ENCODE data around the gene COL6A5. TPM values are rescaled to one million over a fixed set of nuclear protein-coding genes. Genes with fewer than 3 reads are reported as not detected.

Gene COL6A5
- total RNA-seq, 4 donors from 2014 or later, result 0.11 TPM; not detected in 3

DNA sequence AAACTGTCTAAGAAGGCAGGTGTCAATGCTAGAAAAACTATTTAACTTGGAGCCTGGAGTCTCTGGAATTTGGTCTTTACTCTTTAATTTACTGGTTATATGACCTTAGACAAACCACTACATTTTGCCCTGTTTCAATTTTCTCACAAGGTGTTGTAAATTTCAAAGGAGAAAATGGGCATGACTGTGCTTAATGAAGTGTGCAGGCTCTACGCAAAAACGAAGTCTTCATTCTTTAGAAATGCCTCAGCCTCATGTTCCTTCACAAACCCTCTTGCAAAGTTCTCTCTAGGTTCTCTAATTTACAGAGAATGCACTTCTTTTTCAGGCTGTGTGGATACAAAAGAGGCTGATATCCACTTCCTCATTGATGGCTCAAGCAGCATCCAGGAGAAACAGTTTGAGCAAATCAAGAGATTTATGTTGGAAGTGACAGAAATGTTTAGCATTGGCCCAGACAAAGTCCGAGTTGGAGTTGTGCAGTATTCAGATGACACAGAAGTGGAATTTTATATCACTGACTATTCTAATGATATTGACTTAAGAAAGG, 39.1 kb downstream of the COL6A5 start:
- Histone ChIP-seq H3K36me3 (no peaks in the 10 kb centered on the region), H3K27me3 (no peaks in the 10 kb centered on the region), H3K27ac (no peak overlapping the region), H3K9me3 (no peaks in the 10 kb centered on the region), H3K4me1 (no peaks in the 10 kb centered on the region), H3K4me3 (replicated peaks in 1 of 3) (no peak overlapping the region)
- intact Hi-C loops (cut with DNase I), result no loop called here
- no peak for TF ChIP-seq POLR2A (IDR thresholded peaks at IDR 0.05)
- TF ChIP-seq, protein P1, sequence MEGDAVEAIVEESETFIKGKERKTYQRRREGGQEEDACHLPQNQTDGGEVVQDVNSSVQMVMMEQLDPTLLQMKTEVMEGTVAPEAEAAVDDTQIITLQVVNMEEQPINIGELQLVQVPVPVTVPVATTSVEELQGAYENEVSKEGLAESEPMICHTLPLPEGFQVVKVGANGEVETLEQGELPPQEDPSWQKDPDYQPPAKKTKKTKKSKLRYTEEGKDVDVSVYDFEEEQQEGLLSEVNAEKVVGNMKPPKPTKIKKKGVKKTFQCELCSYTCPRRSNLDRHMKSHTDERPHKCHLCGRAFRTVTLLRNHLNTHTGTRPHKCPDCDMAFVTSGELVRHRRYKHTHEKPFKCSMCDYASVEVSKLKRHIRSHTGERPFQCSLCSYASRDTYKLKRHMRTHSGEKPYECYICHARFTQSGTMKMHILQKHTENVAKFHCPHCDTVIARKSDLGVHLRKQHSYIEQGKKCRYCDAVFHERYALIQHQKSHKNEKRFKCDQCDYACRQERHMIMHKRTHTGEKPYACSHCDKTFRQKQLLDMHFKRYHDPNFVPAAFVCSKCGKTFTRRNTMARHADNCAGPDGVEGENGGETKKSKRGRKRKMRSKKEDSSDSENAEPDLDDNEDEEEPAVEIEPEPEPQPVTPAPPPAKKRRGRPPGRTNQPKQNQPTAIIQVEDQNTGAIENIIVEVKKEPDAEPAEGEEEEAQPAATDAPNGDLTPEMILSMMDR (IDR thresholded peaks at IDR 0.05), result no peak
- no peak for DNase-seq
- WGBS, 2 donors, result 32 to 58% methylated on average over 3 of the region's 3 CpGs

DNA sequence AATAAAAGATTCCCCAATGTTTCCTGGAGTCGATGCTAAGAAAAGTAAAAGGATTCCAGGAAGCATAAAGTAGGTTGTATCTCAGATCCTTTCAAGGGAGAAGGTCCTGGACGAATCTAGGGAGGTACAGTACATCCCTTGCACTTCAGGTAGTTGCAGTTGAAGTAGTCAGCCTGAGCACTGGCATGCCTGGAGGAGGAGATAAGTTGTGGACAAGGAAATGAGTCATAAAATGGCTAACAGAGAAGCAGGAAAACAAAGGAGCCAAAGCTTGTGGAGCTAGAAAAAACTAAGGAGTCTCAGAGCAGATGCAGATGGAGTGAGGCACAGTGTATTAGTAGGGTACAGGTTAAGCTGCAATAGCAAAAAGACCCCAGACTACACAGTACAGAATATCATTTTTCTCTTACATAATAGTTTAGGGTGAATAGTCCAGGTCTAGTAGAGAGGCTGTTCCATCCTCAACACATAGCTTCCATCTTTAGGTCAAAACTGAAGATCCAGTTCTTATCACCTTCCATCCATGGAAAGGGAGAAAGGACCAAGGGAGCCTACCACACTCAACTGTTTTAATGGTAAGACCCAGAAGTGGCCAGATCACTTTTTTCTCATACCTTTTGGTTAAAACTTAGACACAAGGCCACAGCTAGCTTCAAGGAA, 41.3 kb downstream of the COL6A5 start:
- H3K4me1 ChIP-seq, result no peaks in the 10 kb centered on the region
- H3K27ac ChIP-seq, result no peak overlapping the region
- H3K9me3 ChIP-seq, result no peaks in the 10 kb centered on the region
- no peak overlapping the region for H3K4me3 ChIP-seq (replicated peaks in 1 of 3)
- intact Hi-C loops (cut with DNase I), result no loop called here
- WGBS, 2 donors, result 70 to 72% methylated on average over 2 of the region's 2 CpGs
- no peak for TF ChIP-seq POLR2A (IDR thresholded peaks at IDR 0.05)
- TF ChIP-seq, protein P1 (IDR thresholded peaks at IDR 0.05), result no peak
- no peak for DNase-seq
- H3K36me3 ChIP-seq, result no peaks in the 10 kb centered on the region
- no peaks in the 10 kb centered on the region for H3K27me3 ChIP-seq

DNA sequence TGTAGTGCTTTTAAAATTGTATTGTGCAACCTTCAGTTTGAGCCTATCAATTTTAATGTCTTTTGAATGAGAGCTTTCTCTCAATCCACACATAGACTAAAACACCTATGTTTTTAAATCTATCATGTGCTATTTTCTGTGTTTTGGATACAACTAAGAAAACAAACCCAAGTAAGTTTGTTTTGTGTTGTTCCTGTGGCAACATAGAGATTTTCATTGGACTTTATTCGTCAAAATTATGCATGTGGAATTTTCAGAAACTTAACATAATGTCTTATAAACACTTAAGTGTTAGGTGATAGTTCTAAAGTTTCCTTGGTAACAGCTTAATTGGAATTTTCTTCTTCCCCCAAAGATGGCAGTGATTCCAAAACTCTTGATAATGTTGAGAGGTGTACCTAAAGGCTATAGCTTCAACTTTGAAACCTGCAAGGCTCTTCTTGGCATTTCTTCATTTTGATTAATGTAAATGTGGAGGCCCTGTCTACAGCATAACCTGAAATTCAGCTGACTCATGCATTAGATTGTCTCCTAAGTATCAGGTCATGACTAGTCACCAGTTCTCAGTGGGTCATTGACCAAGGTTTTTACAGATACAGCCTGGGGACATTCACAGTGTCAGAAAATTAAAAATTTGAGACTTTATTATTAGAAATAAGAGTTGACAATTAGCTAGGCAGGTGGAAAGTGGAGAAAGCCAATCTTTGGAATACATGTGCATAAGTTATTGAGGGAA, 44.4 kb downstream of the COL6A5 start:
- no peaks in the 10 kb centered on the region for H3K36me3 ChIP-seq
- no peak overlapping the region for H3K4me3 ChIP-seq (replicated peaks in 1 of 3)
- H3K27ac ChIP-seq, result no peak overlapping the region
- 32 to 57% methylated on average over 1 of the region's 1 CpG for WGBS, 2 donors
- H3K4me1 ChIP-seq, result no peaks in the 10 kb centered on the region
- H3K27me3 ChIP-seq, result no peaks in the 10 kb centered on the region
- TF ChIP-seq POLR2A (IDR thresholded peaks at IDR 0.05), result no peak
- TF ChIP-seq, protein P1 (IDR thresholded peaks at IDR 0.05), result no peak
- intact Hi-C loops (cut with DNase I), result no loop called here
- H3K9me3 ChIP-seq, result no peaks in the 10 kb centered on the region
- DNase-seq, result no peak

DNA sequence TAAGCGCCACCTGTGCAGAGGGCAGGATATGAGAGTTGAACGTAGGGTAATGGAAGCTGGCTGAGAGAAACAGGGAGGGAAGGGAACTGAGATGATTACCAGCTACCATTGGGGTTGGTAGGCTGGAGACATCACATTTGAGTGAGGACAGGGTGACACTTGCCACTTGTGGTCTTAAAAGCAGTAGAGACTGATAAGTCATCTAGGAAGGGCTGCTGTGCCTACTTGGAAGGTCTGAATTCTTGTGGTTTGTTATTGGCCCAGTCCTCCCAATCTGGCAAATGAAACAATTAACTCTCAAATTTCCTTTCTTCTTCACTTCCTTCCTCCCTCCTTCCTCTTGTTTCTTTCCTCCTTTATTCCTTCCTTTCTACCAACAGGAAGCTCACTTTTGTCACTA, 46.8 kb downstream of the COL6A5 start:
- 95 to 96% methylated on average over 2 of the region's 2 CpGs for WGBS, 2 donors
- TF ChIP-seq, protein P1 (IDR thresholded peaks at IDR 0.05), result no peak
- no peak for TF ChIP-seq POLR2A (IDR thresholded peaks at IDR 0.05)
- no peak overlapping the region for H3K27ac ChIP-seq
- H3K36me3 ChIP-seq, result no peaks in the 10 kb centered on the region
- H3K4me3 ChIP-seq (replicated peaks in 1 of 3), result no peak overlapping the region
- no peaks in the 10 kb centered on the region for H3K4me1 ChIP-seq
- H3K9me3 ChIP-seq, result no peaks in the 10 kb centered on the region
- intact Hi-C loops (cut with DNase I), result no loop called here
- no peaks in the 10 kb centered on the region for H3K27me3 ChIP-seq
- DNase-seq, result no peak

DNA sequence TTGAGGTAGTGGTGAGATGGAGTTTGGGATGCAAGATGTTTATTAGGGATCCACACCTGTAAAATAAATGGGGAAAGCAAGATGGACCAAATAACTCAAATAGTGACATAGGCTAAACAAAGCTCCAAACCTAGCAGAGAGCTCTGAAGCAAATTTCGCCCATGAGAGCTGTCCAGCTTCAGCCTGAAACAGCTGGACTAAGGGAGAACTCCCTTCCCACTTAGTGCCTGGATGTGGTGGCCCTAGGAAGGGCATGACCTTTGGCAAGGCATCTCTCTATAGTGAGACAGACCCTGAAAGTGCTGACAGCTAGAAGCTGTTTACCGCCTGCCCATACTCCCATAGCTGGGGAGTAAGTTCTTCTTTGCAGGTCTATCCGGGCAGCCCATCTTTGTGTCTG, 48.1 kb downstream of the COL6A5 start:
- Histone ChIP-seq H3K27me3 (no peaks in the 10 kb centered on the region), H3K4me1 (no peaks in the 10 kb centered on the region), H3K9me3 (no peaks in the 10 kb centered on the region), H3K27ac (no peak overlapping the region), H3K36me3 (no peaks in the 10 kb centered on the region), H3K4me3 (replicated peaks in 1 of 3) (no peak overlapping the region)
- no peak for DNase-seq
- WGBS, 2 donors, result 88 to 95% methylated on average over 3 of the region's 3 CpGs
- TF ChIP-seq, protein P1 (IDR thresholded peaks at IDR 0.05), result no peak
- intact Hi-C loops (cut with DNase I), result no loop called here

Data from thyroid gland (tissue), 4 donors.